CD8-positive, alpha-beta memory T cell (primary cell): ENCODE results near the gene ME3. TPM values are rescaled to one million over a fixed set of nuclear protein-coding genes. Genes with fewer than 3 reads are reported as not detected.
A peak's percentile ranks its signal among the peaks of the same experiment; 100 is the strongest.
"Not testable (repeated sequence)": the region's sequence is repeated elsewhere in the genome, so short reads cannot be mapped to it uniquely, and the experiment has no call there.

Experiments used
- CTCF ChIA-PET: fragments of 350-600 bp; sonication (Branson Sonifier 250); formaldehyde crosslinking; loops from one replicate; lab custom pipeline; 2021; ENCODE audit warnings: antibody characterized with exemption; lab: Charles Lee
- POLR2A ChIA-PET: fragments of 350-600 bp; sonication (Branson Sonifier 250); formaldehyde crosslinking; loops from one replicate; lab custom pipeline; 2021; ENCODE audit warnings: antibody characterized with exemption; lab: Charles Lee
- DNase-seq, 5 donors: peaks; one replicate each; pipeline versions ENCODE4 v3.0.0 to v3.0.0-alpha.2; 2020 to 2022; ENCODE audit warnings: mixed read lengths in 1 of 5
- H3K27ac ChIP-seq: one replicate; pipeline ENCODE4 v1.7.0; 2013; ENCODE audit warnings: low read depth, mild to moderate bottlenecking, low read length, moderate library complexity
- H3K27me3 ChIP-seq: 2 replicates; pipeline ENCODE4 v1.7.0; 2013; ENCODE audit warnings: low read length, mild to moderate bottlenecking; ENCODE audit not compliant: insufficient read depth, poor library complexity, severe bottlenecking
- H3K36me3 ChIP-seq: 2 replicates; pipeline ENCODE4 v1.7.0; 2013; ENCODE audit warnings: mild to moderate bottlenecking, low read length, moderate library complexity; ENCODE audit not compliant: insufficient read depth
- H3K4me1 ChIP-seq: 2 replicates; pipeline ENCODE4 v1.7.0; 2013; ENCODE audit warnings: mild to moderate bottlenecking, low read length, moderate library complexity; ENCODE audit not compliant: insufficient read depth
- H3K4me3 ChIP-seq: 2 replicates; pipeline ENCODE4 v1.7.0; 2013; ENCODE audit warnings: mild to moderate bottlenecking, low read length
- H3K9me3 ChIP-seq: 2 replicates; pipeline ENCODE4 v1.7.0; 2013; ENCODE audit warnings: mild to moderate bottlenecking, low read length
- H3K27ac Mint-ChIP-seq, 8 donors: one replicate each; pipeline ENCODE4 v1.8.0; 2020 to 2021; ENCODE audit warnings: mixed read lengths in 8 of 8, mild to moderate bottlenecking in 6 of 8, inconsistent platforms in 3 of 8, moderate library complexity in 3 of 8
- H3K27me3 Mint-ChIP-seq, 2 donors: one replicate each; pipeline ENCODE4 v1.8.0; 2020 to 2021; ENCODE audit warnings: mixed read lengths in 2 of 2, mild to moderate bottlenecking in 1 of 2, moderate library complexity in 1 of 2
- H3K36me3 Mint-ChIP-seq, 3 donors: one replicate each; pipeline ENCODE4 v1.8.0; 2020 to 2021; ENCODE audit warnings: mixed read lengths in 3 of 3, inconsistent platforms in 1 of 3, mild to moderate bottlenecking in 1 of 3
- H3K4me1 Mint-ChIP-seq, 3 donors: one replicate each; pipeline ENCODE4 v1.8.0; 2020 to 2021; ENCODE audit warnings: mixed read lengths in 3 of 3, inconsistent platforms in 1 of 3, mild to moderate bottlenecking in 1 of 3
- H3K4me3 Mint-ChIP-seq, 7 donors: one replicate each; pipeline ENCODE4 v1.8.0; 2020 to 2021; ENCODE audit warnings: mixed read lengths in 7 of 7, mild to moderate bottlenecking in 6 of 7, moderate library complexity in 4 of 7, inconsistent platforms in 2 of 7
- H3K9me3 Mint-ChIP-seq, 5 donors: one replicate each; pipeline ENCODE4 v1.8.0; 2020 to 2022; ENCODE audit warnings: mixed read lengths in 5 of 5, mild to moderate bottlenecking in 3 of 5, moderate library complexity in 2 of 5, inconsistent platforms in 1 of 5
- polyA plus RNA-seq: library from polyadenylated mRNA; unstranded; fragments of 300-500 nt; fragmentation: Illumina TruSeq; gene quantifications from one replicate; pipeline ENCODE4 v1.2.3, GENCODE V29; 2021
- total RNA-seq, 2 experiments: library from RNA; stranded (reverse); gene quantifications; one replicate each; pipeline ENCODE4 v1.2.3, GENCODE V29; 2021

The ME3 gene
- total and polyA plus RNA-seq, 3 experiments from 2014 or later: 1.0 to 1.3 TPM; not detected in 1

GRCh38 chr11:86524620-86525352, 147.6 kb downstream of the ME3 start:
- no peak overlapping the region for H3K27ac Mint-ChIP-seq
- CTCF ChIA-PET: no interaction called here

GRCh38 chr11:86523738-86524619, 148.4 kb downstream of the ME3 start:
- Histone ChIP-seq H3K27ac (no peak overlapping the region), H3K4me1 (no peaks in the 10 kb centered on the region), H3K4me3 (no peak overlapping the region), H3K27me3 (no peaks in the 10 kb centered on the region), H3K9me3 (no peaks in the 10 kb centered on the region), H3K36me3 (no peaks in the 10 kb centered on the region)
- Mint-ChIP-seq H3K36me3 (peaks cover 0 to 11% (median 0%) of the 10 kb centered on the region in 3 donors), H3K27me3 (peaks cover 3 to 11% of the 10 kb centered on the region in 2 donors), H3K4me3 (no peak overlapping the region), H3K9me3 (peaks cover 0 to 25% (median 12%) of the 10 kb centered on the region in 5 donors), H3K27ac (no peak overlapping the region), H3K4me1 (no peaks in the 10 kb centered on the region)
- ChIA-PET POLR2A (no interaction called here), CTCF (no interaction called here)
- no peak for DNase-seq

More at GRCh38 chr11:86524620-86525352, 147.6 kb downstream of the ME3 start:
- Histone ChIP-seq H3K36me3 (no peaks in the 10 kb centered on the region), H3K27me3 (no peaks in the 10 kb centered on the region), H3K27ac (no peak overlapping the region), H3K4me1 (no peaks in the 10 kb centered on the region), H3K4me3 (no peak overlapping the region), H3K9me3 (no peaks in the 10 kb centered on the region)
- Mint-ChIP-seq H3K4me3 (no peak overlapping the region), H3K4me1 (no peaks in the 10 kb centered on the region), H3K27me3 (peaks cover 5 to 11% of the 10 kb centered on the region in 2 donors), H3K36me3 (peaks cover 0 to 11% (median 0%) of the 10 kb centered on the region in 3 donors), H3K9me3 (peaks cover 0 to 25% (median 12%) of the 10 kb centered on the region in 5 donors)
- POLR2A ChIA-PET: no interaction called here
- DNase-seq: no peak

DNA sequence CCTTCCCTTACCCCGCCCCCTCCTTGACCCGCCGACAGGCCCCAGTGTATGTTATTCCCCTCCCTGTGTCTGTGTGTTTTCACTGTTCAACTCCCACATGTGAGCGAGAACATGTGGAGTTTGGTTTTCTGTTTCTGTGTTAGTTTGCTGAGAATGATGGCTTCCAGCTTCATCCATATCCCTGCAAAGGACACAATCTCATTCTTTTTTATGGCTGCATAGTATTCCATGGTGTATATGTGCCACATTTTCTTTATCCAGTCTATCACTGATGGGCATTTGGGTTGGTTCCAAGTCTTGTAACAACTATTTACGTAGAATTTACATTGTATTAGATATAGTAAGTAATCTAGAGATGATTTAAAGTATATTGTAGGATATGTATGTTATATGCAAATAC, 149.9 kb downstream of the ME3 start:
- H3K4me3 ChIP-seq, H3K36me3 ChIP-seq, H3K9me3 ChIP-seq, CTCF ChIA-PET, H3K27ac ChIP-seq, H3K4me1 ChIP-seq, DNase-seq, H3K4me1 Mint-ChIP-seq, H3K27ac Mint-ChIP-seq, H3K27me3 ChIP-seq, H3K36me3 Mint-ChIP-seq, H3K4me3 Mint-ChIP-seq, POLR2A ChIA-PET: not testable (repeated sequence)
- Mint-ChIP-seq H3K9me3 (peaks cover 0 to 18% (median 6%) of the 10 kb centered on the region in 5 donors), H3K27me3 (peaks cover 3 to 11% of the 10 kb centered on the region in 2 donors)

GRCh38 chr11:86519064-86519911, 153.1 kb downstream of the ME3 start:
- no peaks in the 10 kb centered on the region for H3K4me1 ChIP-seq

DNA sequence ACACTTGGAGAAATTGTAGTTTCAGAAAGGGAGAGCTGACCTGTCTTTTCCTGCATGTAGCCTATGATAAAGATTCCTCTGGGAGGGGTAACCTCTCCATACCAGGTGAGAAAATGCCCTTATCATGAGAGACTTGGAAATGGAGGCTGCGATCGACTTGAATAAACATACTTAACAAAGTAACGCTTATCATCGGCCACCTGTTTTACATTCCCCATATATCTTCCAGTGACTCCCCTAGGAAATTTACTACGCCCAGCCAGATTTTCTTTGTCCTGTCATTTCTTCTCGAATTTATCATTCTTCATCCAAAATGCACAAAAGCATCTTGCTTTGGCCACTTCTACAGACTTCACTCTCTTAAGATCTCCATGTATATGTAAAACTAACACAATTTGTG, 154.2 kb downstream of the ME3 start:
- Histone ChIP-seq H3K4me3 (no peak overlapping the region), H3K36me3 (no peaks in the 10 kb centered on the region), H3K4me1 (no peaks in the 10 kb centered on the region), H3K27me3 (no peaks in the 10 kb centered on the region), H3K9me3 (no peaks in the 10 kb centered on the region), H3K27ac (no peak overlapping the region)
- ChIA-PET POLR2A (no interaction called here), CTCF (no interaction called here)
- peaks cover 0 to 4% (median 0%) of the 10 kb centered on the region in 5 donors for H3K9me3 Mint-ChIP-seq
- H3K27ac Mint-ChIP-seq: no peak overlapping the region
- no peak overlapping the region for H3K4me3 Mint-ChIP-seq
- no peak for DNase-seq
- H3K27me3 Mint-ChIP-seq: peaks cover 2 to 4% of the 10 kb centered on the region in 2 donors
- H3K4me1 Mint-ChIP-seq: peaks cover 0 to 4% (median 2%) of the 10 kb centered on the region in 3 donors
- no peaks in the 10 kb centered on the region for H3K36me3 Mint-ChIP-seq

More at GRCh38 chr11:86519064-86519911, 153.1 kb downstream of the ME3 start:
- Histone ChIP-seq H3K27me3 (no peaks in the 10 kb centered on the region), H3K4me3 (no peak overlapping the region), H3K9me3 (no peaks in the 10 kb centered on the region), H3K36me3 (no peaks in the 10 kb centered on the region), H3K27ac (peak overlapping the region; percentile 12)
- no peaks in the 10 kb centered on the region for H3K4me1 Mint-ChIP-seq
- no peak overlapping the region for H3K27ac Mint-ChIP-seq
- no peak for DNase-seq
- H3K4me3 Mint-ChIP-seq: no peak overlapping the region
- H3K36me3 Mint-ChIP-seq: no peaks in the 10 kb centered on the region
- ChIA-PET CTCF (no interaction called here), POLR2A (no interaction called here)
- H3K9me3 Mint-ChIP-seq: peaks cover 0 to 7% (median 0%) of the 10 kb centered on the region in 5 donors
- H3K27me3 Mint-ChIP-seq: peaks cover 5 to 8% of the 10 kb centered on the region in 2 donors

DNA sequence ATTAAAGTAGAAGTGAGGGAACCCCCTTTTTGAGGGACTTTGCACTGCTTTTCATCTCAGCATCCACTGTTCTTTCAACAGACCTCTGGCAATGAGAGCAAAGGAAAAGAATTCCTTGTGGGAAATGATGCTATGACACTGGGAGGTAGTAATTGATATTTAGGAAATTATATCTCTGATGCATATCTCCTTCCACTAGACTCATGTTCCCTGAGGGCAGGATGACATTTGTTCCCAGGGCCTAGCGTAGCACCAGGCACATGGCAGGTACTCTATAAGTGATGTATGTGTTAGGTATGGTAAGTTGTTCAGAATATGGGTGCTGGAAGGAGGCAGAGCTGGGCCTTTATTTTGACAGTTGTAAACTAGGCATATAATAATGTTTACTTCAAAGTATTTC, 154.9 kb downstream of the ME3 start:
- H3K4me1 Mint-ChIP-seq: peaks cover 0 to 4% (median 2%) of the 10 kb centered on the region in 3 donors
- H3K9me3 Mint-ChIP-seq: peaks cover 0 to 3% (median 0%) of the 10 kb centered on the region in 5 donors
- no peak for DNase-seq
- H3K36me3 ChIP-seq: no peaks in the 10 kb centered on the region
- POLR2A ChIA-PET: no interaction called here
- no peaks in the 10 kb centered on the region for H3K4me1 ChIP-seq
- no peak overlapping the region for H3K27ac Mint-ChIP-seq
- no peaks in the 10 kb centered on the region for H3K36me3 Mint-ChIP-seq
- no peak overlapping the region for H3K4me3 Mint-ChIP-seq
- peaks cover 2 to 4% of the 10 kb centered on the region in 2 donors for H3K27me3 Mint-ChIP-seq
- no peak overlapping the region for H3K4me3 ChIP-seq
- CTCF ChIA-PET: no interaction called here
- no peaks in the 10 kb centered on the region for H3K27me3 ChIP-seq
- no peak overlapping the region for H3K27ac ChIP-seq
- H3K9me3 ChIP-seq: no peaks in the 10 kb centered on the region

DNA sequence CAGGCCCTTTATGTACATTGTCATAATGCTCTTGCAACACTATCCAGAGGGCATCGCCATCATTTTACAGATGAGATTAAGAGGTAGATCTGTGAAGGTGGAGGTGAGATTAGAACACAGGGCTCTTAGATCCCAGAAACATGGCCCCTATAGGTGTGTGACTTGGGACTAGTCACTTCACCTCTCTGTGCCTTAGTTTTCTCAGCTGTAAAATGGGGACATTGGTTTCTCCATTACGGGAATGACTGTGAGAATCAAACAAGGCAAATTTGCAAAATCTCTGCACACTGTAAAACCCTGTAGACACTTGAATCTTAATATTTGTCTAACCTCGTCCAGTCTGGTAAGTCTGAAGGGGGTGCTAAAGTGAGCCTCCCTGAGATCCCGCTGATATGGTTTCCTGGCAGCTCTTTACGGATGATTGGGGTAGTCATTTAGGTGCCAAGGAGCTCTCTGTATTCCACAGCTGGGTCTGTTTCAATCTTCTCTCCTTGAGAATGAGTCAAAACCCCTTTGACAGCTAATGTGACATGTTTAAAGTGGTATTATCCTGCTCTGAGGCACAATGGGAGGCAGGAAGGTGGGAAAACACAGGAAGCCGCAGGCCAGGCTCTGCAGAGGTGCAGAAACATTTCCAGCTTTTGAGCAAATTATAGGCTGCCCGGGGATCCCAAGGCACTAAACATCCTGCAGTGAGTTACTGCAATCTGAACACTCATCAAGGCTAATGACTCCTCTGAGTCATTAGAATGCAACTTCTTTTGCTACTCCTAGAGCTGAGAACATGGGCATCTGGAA, 156.9 kb downstream of the ME3 start:
- CTCF ChIA-PET: no interaction called here
- H3K27ac Mint-ChIP-seq: no peak overlapping the region
- H3K4me3 Mint-ChIP-seq: no peak overlapping the region
- POLR2A ChIA-PET: no interaction called here
- H3K4me3 ChIP-seq: no peak overlapping the region
- peaks cover 0 to 2% of the 10 kb centered on the region in 2 donors for H3K27me3 Mint-ChIP-seq
- peaks cover 3% of the 10 kb centered on the region for H3K4me1 ChIP-seq
- H3K4me1 Mint-ChIP-seq: peaks cover 0 to 4% (median 2%) of the 10 kb centered on the region in 3 donors
- H3K9me3 ChIP-seq: no peaks in the 10 kb centered on the region
- no peak for DNase-seq
- no peaks in the 10 kb centered on the region for H3K36me3 ChIP-seq
- no peaks in the 10 kb centered on the region for H3K27me3 ChIP-seq
- H3K36me3 Mint-ChIP-seq: no peaks in the 10 kb centered on the region
- H3K9me3 Mint-ChIP-seq: no peaks in the 10 kb centered on the region
- no peak overlapping the region for H3K27ac ChIP-seq
